Glutamatergic neuron (in vitro differentiated cells): ENCODE results near the gene KRTAP5-2. TPM values are rescaled to one million over a fixed set of nuclear protein-coding genes. Genes with fewer than 3 reads are reported as not detected.

Experiments
- DNase-seq: peaks from one replicate; pipeline ENCODE4 v3.0.0; 2022
- H3K27ac Mint-ChIP-seq: one replicate; pipeline ENCODE4 v1.8.0; 2020; ENCODE audit warnings: mild to moderate bottlenecking, mixed read lengths, inconsistent platforms; ENCODE audit not compliant: unreplicated experiment
- H3K27me3 Mint-ChIP-seq: one replicate; pipeline ENCODE4 v1.8.0; 2020; ENCODE audit warnings: mild to moderate bottlenecking, moderate library complexity, mixed read lengths, inconsistent platforms; ENCODE audit not compliant: unreplicated experiment
- H3K36me3 Mint-ChIP-seq: one replicate; pipeline ENCODE4 v1.8.0; 2020; ENCODE audit warnings: mild to moderate bottlenecking, mixed read lengths, inconsistent platforms; ENCODE audit not compliant: unreplicated experiment
- H3K4me1 Mint-ChIP-seq: one replicate; pipeline ENCODE4 v1.8.0; 2020; ENCODE audit warnings: mild to moderate bottlenecking, low read depth, mixed read lengths, inconsistent platforms; ENCODE audit not compliant: unreplicated experiment
- H3K4me3 Mint-ChIP-seq: one replicate; pipeline ENCODE4 v1.8.0; 2020; ENCODE audit warnings: mild to moderate bottlenecking, mixed read lengths, inconsistent platforms; ENCODE audit not compliant: unreplicated experiment
- H3K9me3 Mint-ChIP-seq: one replicate; pipeline ENCODE4 v1.8.0; 2020; ENCODE audit warnings: mild to moderate bottlenecking, moderate library complexity, mixed read lengths, inconsistent platforms; ENCODE audit not compliant: unreplicated experiment
- total RNA-seq: library from RNA; stranded (reverse); fragmentation: NEBNext Ultra II Directional; extraction: Animal tissue kit (Norgen Biotek cat#: 25700); gene quantifications from one replicate; pipeline ENCODE4 v1.2.1, GENCODE V29; 2021; ENCODE audit not compliant: unreplicated experiment
- TF ChIP-seq, protein P1 (sequence below): fragments of 200-600 bp; sonication (generic); IDR thresholded peaks from one replicate; pipeline ENCODE4 v1.5.0; 2021; ENCODE audit not compliant: partially characterized antibody, unreplicated experiment

The KRTAP5-2 gene
- total RNA-seq, 1 donor from 2014 or later, result not detected

DNA sequence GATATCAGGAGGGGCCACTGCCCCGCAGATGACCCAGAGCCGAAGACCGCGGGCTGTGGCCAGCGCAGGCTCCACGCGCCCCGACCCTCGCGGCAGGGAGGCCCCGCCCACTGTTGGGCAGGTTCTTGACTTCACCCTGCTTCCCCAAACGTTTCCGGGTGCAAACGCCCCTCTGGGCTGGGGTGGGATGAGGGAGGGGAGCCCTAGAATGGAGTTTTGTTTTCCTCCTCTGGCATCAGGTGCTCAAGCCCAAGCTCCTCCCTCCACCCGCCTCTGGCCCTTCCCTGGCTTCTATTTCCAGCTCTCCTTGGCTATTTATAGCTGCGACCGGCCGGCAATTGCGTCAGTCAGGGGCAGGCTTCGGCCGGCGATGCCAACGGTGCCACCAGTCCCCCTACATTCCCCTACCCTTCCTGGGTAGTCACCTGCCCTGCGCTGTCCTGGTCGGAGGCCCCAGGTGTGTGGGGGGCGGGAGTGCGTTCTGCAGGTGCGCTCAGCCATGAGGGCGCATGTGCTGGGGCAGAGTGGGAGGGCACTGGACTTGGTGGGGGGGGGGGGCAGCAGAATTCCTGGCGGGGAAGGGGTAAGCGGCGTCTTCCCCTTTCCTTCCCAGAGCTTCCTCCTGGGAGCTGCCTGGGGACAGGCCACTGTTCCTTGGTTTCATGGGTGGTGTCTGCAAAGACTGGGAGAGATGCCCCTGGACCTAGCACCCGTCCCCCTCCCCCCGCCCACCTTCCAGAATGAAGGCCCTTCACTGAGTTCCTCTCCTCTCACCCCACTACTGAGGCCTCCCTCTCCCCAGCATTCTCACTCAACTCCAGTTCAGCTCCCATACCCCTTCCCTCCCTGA lies 49.6 kb downstream of the KRTAP5-2 start:
- H3K36me3 Mint-ChIP-seq, result peaks cover 4% of the 10 kb centered on the region
- H3K4me1 Mint-ChIP-seq, result peaks cover 3% of the 10 kb centered on the region
- peaks cover 9% of the 10 kb centered on the region for H3K27me3 Mint-ChIP-seq
- H3K9me3 Mint-ChIP-seq, result peaks cover 3% of the 10 kb centered on the region
- H3K4me3 Mint-ChIP-seq, result no peak overlapping the region
- TF ChIP-seq, protein P1, sequence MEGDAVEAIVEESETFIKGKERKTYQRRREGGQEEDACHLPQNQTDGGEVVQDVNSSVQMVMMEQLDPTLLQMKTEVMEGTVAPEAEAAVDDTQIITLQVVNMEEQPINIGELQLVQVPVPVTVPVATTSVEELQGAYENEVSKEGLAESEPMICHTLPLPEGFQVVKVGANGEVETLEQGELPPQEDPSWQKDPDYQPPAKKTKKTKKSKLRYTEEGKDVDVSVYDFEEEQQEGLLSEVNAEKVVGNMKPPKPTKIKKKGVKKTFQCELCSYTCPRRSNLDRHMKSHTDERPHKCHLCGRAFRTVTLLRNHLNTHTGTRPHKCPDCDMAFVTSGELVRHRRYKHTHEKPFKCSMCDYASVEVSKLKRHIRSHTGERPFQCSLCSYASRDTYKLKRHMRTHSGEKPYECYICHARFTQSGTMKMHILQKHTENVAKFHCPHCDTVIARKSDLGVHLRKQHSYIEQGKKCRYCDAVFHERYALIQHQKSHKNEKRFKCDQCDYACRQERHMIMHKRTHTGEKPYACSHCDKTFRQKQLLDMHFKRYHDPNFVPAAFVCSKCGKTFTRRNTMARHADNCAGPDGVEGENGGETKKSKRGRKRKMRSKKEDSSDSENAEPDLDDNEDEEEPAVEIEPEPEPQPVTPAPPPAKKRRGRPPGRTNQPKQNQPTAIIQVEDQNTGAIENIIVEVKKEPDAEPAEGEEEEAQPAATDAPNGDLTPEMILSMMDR, result no peak
- no peak overlapping the region for H3K27ac Mint-ChIP-seq
- peak; percentile 73 for DNase-seq

DNA sequence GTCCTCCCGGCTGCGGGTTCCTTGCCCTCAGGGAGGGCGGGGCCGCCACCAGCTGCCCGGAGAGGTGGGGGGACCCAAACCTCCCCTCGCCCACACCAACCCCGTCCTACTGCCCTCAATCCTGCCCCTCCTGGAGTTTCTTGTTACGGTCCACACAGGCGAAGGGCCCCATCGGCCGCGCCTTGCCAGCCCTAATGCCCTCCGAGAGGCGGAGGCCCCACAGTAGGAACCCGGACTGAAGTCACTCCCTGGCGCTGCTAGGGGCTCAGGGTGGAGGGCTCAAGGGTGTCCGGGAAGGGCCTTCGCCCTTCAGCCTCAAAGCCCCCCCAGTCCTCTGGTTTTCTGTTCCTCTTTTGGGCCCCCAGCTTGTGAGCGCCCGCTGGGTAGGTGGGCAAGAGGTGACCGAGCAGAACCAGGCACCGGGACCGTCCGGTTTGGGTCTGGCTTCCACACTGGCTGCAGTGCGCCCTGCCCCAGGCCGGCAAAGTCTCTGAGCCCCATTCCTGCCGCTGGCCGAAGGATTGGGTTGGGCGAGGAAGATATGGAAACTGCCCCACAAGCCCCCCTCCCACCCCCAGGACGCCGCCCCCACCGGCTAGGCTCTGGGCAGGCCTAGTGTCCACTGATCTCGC lies 50.5 kb downstream of the KRTAP5-2 start:
- Mint-ChIP-seq H3K4me1 (peaks cover 3% of the 10 kb centered on the region), H3K9me3 (peaks cover 1% of the 10 kb centered on the region), H3K27me3 (peaks cover 7% of the 10 kb centered on the region), H3K27ac (no peak overlapping the region), H3K4me3 (peak overlapping the region; percentile 30), H3K36me3 (peaks cover 4% of the 10 kb centered on the region)
- DNase-seq, result no peak
- TF ChIP-seq, protein P1, result no peak

Other genes with a start within 250 kb of the KRTAP5-2 start
- gene BRSK2, start 208.4 kb downstream of the KRTAP5-2 start, total RNA-seq, result 207 TPM
- 29.0 TPM for gene MOB2, start 111.5 kb downstream of the KRTAP5-2 start, total RNA-seq
- 123 TPM for gene DUSP8, start 26.0 kb downstream of the KRTAP5-2 start, total RNA-seq
- gene KRTAP5-1, start 13.0 kb downstream of the KRTAP5-2 start, total RNA-seq, result not detected
- not detected for gene KRTAP5-3, start 10.2 kb upstream of the KRTAP5-2 start, total RNA-seq
- not detected for gene KRTAP5-4, start 23.8 kb upstream of the KRTAP5-2 start, total RNA-seq
- gene KRTAP5-5, start 31.5 kb upstream of the KRTAP5-2 start, total RNA-seq, result not detected
- not detected for gene KRTAP5-6, start 98.9 kb upstream of the KRTAP5-2 start, total RNA-seq
- 5.4 TPM for gene IFITM10, start 152.3 kb upstream of the KRTAP5-2 start, total RNA-seq
- gene CTSD, start 165.6 kb upstream of the KRTAP5-2 start, total RNA-seq, result 159 TPM
- not detected for gene SYT8, start 236.7 kb upstream of the KRTAP5-2 start, total RNA-seq
- not detected for gene TNNI2, start 240.7 kb upstream of the KRTAP5-2 start, total RNA-seq